B cell (primary cell): ENCODE data around the gene MAP2K7.

Source experiments
- EZH2 ChIP-seq: IDR thresholded peaks from 2 replicates; pipeline ENCODE4 v1.6.1; 2012; ENCODE audit warnings: borderline replicate concordance, low read depth, mild to moderate bottlenecking, moderate library complexity, low read length; ENCODE audit not compliant: insufficient read depth, poor library complexity, severe bottlenecking
- TF ChIP-seq, protein P1 (sequence below): fragments of 200-600 bp; IDR thresholded peaks from one replicate; pipeline ENCODE4 v1.8.0; 2022; ENCODE audit warnings: antibody characterized with exemption, mild to moderate bottlenecking

GRCh38 chr19:7909471-7910067, 5.9 kb downstream of the MAP2K7 start:
- TF ChIP-seq, protein P1, sequence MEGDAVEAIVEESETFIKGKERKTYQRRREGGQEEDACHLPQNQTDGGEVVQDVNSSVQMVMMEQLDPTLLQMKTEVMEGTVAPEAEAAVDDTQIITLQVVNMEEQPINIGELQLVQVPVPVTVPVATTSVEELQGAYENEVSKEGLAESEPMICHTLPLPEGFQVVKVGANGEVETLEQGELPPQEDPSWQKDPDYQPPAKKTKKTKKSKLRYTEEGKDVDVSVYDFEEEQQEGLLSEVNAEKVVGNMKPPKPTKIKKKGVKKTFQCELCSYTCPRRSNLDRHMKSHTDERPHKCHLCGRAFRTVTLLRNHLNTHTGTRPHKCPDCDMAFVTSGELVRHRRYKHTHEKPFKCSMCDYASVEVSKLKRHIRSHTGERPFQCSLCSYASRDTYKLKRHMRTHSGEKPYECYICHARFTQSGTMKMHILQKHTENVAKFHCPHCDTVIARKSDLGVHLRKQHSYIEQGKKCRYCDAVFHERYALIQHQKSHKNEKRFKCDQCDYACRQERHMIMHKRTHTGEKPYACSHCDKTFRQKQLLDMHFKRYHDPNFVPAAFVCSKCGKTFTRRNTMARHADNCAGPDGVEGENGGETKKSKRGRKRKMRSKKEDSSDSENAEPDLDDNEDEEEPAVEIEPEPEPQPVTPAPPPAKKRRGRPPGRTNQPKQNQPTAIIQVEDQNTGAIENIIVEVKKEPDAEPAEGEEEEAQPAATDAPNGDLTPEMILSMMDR: no peak
- no peak for TF ChIP-seq EZH2
